Parathyroid adenoma (tissue), 2 donors: ENCODE data around the gene CHD3.

Experiments
- H2AFZ ChIP-seq: fragments of 300-600 bp; sonication (generic); one replicate; pipeline ENCODE4 v1.7.0; 2017; ENCODE audit warnings: antibody characterized with exemption, mild to moderate bottlenecking
- H3K27ac ChIP-seq: fragments of 300-600 bp; sonication (generic); one replicate; pipeline ENCODE4 v1.7.0; 2017
- H3K27me3 ChIP-seq: fragments of 300-600 bp; sonication (generic); one replicate; pipeline ENCODE4 v1.7.0; 2017; ENCODE audit warnings: low read length; ENCODE audit not compliant: control insufficient read depth, insufficient read depth
- H3K36me3 ChIP-seq: fragments of 300-600 bp; sonication (generic); one replicate; pipeline ENCODE4 v1.7.0; 2017; ENCODE audit warnings: low read length; ENCODE audit not compliant: control insufficient read depth, insufficient read depth
- H3K4me1 ChIP-seq: fragments of 300-600 bp; sonication (generic); one replicate; pipeline ENCODE4 v1.7.0; 2017; ENCODE audit warnings: control low read depth
- H3K4me2 ChIP-seq: fragments of 300-600 bp; sonication (generic); one replicate; pipeline ENCODE4 v1.7.0; 2017; ENCODE audit warnings: low read length
- H3K4me3 ChIP-seq: fragments of 300-600 bp; sonication (generic); one replicate; pipeline ENCODE4 v1.7.0; 2017; ENCODE audit warnings: low read depth, low read length
- H3K79me2 ChIP-seq: fragments of 300-600 bp; sonication (generic); one replicate; pipeline ENCODE4 v1.7.0; 2017; ENCODE audit warnings: control low read depth
- H3K9ac ChIP-seq: fragments of 300-600 bp; sonication (generic); one replicate; pipeline ENCODE4 v1.7.0; 2017; ENCODE audit warnings: mild to moderate bottlenecking
- H3K9me3 ChIP-seq: fragments of 300-600 bp; sonication (generic); one replicate; pipeline ENCODE4 v1.7.0; 2017; ENCODE audit warnings: low read length; ENCODE audit not compliant: control insufficient read depth
- TF ChIP-seq, protein P1 (sequence below): fragments of 300-600 bp; sonication (generic); IDR thresholded peaks from one replicate; pipeline ENCODE4 v1.7.0; 2017; ENCODE audit warnings: antibody characterized with exemption, mild to moderate bottlenecking
- donor health status: primary hyperparathyroidism.

Gene CHD3

DNA sequence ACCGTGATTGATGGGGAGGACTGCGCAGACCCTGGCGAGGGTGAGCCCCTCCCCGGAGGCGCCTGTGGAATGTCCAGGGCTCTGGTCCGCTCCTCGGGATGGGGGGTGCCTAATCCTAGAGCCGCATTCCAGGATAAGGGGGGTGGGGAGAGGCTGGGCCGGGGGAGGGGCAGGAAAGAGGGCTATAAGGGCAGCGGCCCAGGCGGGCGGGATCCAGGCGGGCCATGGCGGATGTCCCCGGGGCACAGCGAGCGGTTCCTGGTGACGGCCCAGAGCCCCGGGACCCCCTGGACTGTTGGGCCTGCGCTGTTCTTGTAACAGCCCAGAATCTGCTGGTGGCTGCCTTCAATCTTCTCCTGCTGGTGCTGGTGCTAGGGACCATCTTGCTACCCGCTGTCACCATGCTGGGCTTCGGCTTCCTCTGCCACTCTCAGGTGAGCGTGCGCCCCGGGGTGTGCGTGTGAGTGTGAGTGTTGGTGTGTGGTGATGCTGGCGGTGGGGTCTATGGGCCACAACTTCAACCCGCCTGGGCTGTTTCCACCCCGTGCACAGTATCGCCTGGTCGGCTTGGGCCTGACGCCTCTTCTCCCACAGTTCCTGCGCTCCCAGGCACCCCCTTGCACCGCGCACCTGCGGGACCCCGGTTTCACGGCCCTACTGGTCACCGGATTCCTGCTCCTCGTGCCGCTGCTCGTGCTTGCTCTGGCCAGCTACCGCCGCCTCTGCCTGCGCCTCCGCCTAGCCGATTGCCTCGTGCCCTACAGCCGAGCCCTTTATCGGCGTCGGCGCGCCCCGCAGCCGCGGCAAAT lies 33.5 kb upstream of the CHD3 start, which contains the start of gene TMEM88:
TMEM88 (plus strand) TSS at position 216 of the 809 bp plus-strand sequence; CDS start at position 225, 9 bp downstream.
- TF ChIP-seq, protein P1, sequence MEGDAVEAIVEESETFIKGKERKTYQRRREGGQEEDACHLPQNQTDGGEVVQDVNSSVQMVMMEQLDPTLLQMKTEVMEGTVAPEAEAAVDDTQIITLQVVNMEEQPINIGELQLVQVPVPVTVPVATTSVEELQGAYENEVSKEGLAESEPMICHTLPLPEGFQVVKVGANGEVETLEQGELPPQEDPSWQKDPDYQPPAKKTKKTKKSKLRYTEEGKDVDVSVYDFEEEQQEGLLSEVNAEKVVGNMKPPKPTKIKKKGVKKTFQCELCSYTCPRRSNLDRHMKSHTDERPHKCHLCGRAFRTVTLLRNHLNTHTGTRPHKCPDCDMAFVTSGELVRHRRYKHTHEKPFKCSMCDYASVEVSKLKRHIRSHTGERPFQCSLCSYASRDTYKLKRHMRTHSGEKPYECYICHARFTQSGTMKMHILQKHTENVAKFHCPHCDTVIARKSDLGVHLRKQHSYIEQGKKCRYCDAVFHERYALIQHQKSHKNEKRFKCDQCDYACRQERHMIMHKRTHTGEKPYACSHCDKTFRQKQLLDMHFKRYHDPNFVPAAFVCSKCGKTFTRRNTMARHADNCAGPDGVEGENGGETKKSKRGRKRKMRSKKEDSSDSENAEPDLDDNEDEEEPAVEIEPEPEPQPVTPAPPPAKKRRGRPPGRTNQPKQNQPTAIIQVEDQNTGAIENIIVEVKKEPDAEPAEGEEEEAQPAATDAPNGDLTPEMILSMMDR: no peak
- peak within 1 kb of the TSS; percentile 96 for H3K27ac ChIP-seq
- no peaks in the 10 kb centered on the region for H3K9me3 ChIP-seq
- H3K36me3 ChIP-seq: no peaks in the 10 kb centered on the region
- H3K9ac ChIP-seq: no peak within 1 kb of the TSS
- peak within 1 kb of the TSS; percentile 80 for H3K4me3 ChIP-seq
- H2AFZ ChIP-seq: no peak within 1 kb of the TSS
- peak within 1 kb of the TSS; percentile 86 for H3K4me2 ChIP-seq
- H3K4me1 ChIP-seq: peaks cover 20% of the 10 kb centered on the region
- H3K79me2 ChIP-seq: no peaks in the 10 kb centered on the region
- no peaks in the 10 kb centered on the region for H3K27me3 ChIP-seq

DNA sequence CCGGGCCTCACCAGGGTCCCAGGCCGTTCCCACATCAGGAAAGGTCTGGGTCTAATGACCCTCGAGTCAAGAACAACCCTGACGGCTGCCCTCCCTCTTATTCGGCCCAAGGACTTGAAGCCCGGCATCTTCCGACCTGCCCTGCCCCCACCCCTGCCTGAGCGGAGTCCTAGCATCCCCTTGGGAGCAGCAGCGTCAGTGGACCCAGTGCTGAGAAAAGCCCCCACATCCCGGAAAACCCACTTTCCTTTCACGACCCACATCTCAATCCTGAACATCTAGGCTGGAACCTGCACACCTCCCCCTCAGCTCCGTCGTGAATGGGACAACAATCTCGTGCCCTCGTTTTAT lies 33.0 kb upstream of the CHD3 start:
- no peaks in the 10 kb centered on the region for H3K27me3 ChIP-seq
- peaks cover 20% of the 10 kb centered on the region for H3K4me1 ChIP-seq
- peak overlapping the region; percentile 96 for H3K27ac ChIP-seq
- no peak overlapping the region for H3K9ac ChIP-seq
- no peak overlapping the region for H2AFZ ChIP-seq
- TF ChIP-seq, protein P1: no peak
- H3K79me2 ChIP-seq: no peaks in the 10 kb centered on the region
- H3K4me3 ChIP-seq: peak overlapping the region; percentile 80
- peak overlapping the region; percentile 86 for H3K4me2 ChIP-seq
- no peaks in the 10 kb centered on the region for H3K9me3 ChIP-seq
- H3K36me3 ChIP-seq: no peaks in the 10 kb centered on the region

DNA sequence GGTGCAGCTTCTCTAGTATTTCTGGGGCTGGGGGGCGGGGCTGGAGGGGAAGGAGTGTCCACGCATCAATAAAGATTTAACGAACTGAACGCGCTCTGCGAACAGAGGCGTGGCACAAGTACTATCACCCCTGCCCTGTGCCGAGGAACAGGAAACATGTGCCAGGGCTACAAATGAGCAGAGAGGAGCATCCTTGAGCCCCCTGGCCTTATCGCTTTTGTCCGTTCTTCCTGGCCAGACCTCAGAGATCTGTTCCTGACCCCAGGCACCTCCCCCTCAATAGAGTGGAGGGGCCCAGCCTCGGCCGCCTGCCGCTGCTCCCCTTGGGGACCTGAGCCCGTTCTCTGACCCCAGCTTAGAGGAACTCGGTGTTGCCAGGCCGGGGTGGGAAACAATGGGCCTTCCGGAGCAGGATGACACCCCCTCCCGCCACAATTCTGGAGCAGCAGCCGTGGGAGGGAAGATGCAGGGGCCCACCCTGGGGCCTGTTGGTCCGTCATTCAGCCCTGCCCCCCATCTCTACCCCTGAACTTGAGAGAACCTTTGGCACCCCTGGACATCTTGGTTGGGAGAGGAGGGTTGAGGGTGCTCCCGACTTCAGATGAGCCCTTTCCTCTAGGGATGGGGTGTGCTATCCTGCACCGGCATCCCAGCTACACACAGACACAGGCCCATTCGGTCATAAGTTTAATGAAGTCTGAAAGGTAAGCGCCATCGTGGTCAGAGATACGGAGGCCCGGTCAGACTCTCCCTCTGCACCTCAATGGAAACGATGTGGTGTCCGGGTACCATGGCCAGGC lies 32.4 kb upstream of the CHD3 start:
- Histone ChIP-seq H3K9me3 (no peaks in the 10 kb centered on the region), H3K27ac (peak overlapping the region; percentile 96), H3K4me2 (peak overlapping the region; percentile 86), H3K9ac (peak overlapping the region; percentile 22), H3K4me3 (peak overlapping the region; percentile 80), H2AFZ (peak overlapping the region; percentile 72), H3K27me3 (no peaks in the 10 kb centered on the region), H3K36me3 (no peaks in the 10 kb centered on the region), H3K4me1 (peaks cover 20% of the 10 kb centered on the region), H3K79me2 (no peaks in the 10 kb centered on the region)
- TF ChIP-seq, protein P1: no peak

DNA sequence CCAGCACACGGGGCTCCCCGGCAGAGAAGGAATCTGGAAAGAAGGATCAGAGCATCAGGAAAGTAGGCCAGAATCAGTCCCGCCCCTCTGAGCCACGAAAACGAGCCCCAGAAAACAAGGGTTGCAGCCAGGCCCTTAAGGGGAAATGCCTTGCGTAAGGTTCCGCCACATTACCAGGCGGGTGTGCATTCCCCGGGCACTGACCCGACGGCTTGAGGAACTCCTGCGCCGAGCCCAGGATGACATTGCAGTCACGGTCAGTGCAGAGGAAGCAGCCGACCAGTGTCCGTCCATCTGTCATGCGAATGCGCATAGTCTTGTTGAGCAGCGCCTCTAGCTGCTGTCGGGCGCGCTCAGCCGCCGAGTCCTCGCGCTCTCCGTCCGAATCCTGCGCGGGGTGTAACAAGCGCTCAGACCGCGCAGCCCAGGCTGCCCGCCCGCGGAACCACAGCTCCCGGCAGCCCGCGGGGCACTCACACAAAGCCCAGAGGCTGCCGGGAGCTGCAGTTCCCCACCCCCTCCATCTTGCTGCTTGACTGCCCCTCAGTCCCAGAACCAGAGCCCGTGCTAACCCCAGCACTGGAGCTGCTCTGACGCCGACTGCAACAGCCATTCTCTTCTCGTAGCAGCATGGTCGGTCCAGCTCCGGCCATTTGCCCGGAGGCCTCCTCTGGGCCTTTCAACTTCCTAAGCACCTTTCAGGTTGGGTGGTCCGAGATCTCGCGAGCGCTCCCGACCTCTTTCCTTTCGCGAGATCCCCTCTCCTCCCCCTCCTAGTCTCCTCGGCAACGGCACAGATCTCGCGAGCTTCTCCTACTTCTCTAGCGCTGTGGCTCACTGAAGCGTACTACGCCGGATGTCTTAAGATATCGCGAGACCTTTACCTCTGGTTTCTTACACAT lies 31.5 kb upstream of the CHD3 start, which contains the start of gene NAA38:
NAA38 (minus strand) TSS at position 749 of the 902 bp plus-strand sequence; CDS start at position 653, 96 bp downstream.
- TF ChIP-seq, protein P1: peak; percentile 60
- Histone ChIP-seq H2AFZ (peak within 1 kb of the TSS; percentile 72), H3K79me2 (peaks cover 3% of the 10 kb centered on the region), H3K27ac (peak within 1 kb of the TSS; percentile 96), H3K4me3 (peak within 1 kb of the TSS; percentile 80), H3K4me1 (peaks cover 13% of the 10 kb centered on the region), H3K9ac (peak within 1 kb of the TSS; percentile 34), H3K9me3 (no peaks in the 10 kb centered on the region), H3K36me3 (no peaks in the 10 kb centered on the region), H3K4me2 (peak within 1 kb of the TSS; percentile 86), H3K27me3 (no peaks in the 10 kb centered on the region)
